ENCODE results near the gene TNC. TPM values are rescaled to one million over a fixed set of nuclear protein-coding genes. Genes with fewer than 3 reads are reported as not detected.

Gene TNC
- polyA plus RNA-seq, 1 of the 3 experiments (the other 2 are of a cell fraction): 805 TPM

- TF ChIP-seq, protein P1, sequence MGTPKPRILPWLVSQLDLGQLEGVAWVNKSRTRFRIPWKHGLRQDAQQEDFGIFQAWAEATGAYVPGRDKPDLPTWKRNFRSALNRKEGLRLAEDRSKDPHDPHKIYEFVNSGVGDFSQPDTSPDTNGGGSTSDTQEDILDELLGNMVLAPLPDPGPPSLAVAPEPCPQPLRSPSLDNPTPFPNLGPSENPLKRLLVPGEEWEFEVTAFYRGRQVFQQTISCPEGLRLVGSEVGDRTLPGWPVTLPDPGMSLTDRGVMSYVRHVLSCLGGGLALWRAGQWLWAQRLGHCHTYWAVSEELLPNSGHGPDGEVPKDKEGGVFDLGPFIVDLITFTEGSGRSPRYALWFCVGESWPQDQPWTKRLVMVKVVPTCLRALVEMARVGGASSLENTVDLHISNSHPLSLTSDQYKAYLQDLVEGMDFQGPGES (IDR thresholded peaks at IDR 0.05; ENCODE audit: low read depth, low read length): no peak
- TF ChIP-seq POLR2AphosphoS5 (IDR thresholded peaks at IDR 0.05; ENCODE audit: low read depth, low read length): peak; percentile 87
- TF ChIP-seq FOXM1 (IDR thresholded peaks at IDR 0.05; ENCODE audit: low read depth): peak; percentile 86
- TF ChIP-seq, protein P2, sequence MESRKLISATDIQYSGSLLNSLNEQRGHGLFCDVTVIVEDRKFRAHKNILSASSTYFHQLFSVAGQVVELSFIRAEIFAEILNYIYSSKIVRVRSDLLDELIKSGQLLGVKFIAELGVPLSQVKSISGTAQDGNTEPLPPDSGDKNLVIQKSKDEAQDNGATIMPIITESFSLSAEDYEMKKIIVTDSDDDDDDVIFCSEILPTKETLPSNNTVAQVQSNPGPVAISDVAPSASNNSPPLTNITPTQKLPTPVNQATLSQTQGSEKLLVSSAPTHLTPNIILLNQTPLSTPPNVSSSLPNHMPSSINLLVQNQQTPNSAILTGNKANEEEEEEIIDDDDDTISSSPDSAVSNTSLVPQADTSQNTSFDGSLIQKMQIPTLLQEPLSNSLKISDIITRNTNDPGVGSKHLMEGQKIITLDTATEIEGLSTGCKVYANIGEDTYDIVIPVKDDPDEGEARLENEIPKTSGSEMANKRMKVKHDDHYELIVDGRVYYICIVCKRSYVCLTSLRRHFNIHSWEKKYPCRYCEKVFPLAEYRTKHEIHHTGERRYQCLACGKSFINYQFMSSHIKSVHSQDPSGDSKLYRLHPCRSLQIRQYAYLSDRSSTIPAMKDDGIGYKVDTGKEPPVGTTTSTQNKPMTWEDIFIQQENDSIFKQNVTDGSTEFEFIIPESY (IDR thresholded peaks at IDR 0.05; ENCODE audit: borderline replicate concordance, low read depth): peak; percentile 72; the same call in 1 of the 2 replicates
- TF ChIP-seq, protein P3, sequence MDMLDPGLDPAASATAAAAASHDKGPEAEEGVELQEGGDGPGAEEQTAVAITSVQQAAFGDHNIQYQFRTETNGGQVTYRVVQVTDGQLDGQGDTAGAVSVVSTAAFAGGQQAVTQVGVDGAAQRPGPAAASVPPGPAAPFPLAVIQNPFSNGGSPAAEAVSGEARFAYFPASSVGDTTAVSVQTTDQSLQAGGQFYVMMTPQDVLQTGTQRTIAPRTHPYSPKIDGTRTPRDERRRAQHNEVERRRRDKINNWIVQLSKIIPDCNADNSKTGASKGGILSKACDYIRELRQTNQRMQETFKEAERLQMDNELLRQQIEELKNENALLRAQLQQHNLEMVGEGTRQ (IDR thresholded peaks at IDR 0.05; ENCODE audit: borderline replicate concordance, low read depth, low read length): no peak
These were observed 60.4 kb downstream of the TNC start (continued) for GRCh38 chr9:115057559-115057958.

GRCh38 chr9:115050002-115050490 lies 67.9 kb downstream of the TNC start:
- no peak for DNase-seq
- Histone ChIP-seq H3K4me1 (ENCODE audit: control insufficient read depth in 1 of 2, insufficient read depth in 2 of 2, low read depth in 1 of 2, low read length in 1 of 2) (peaks cover 0 to 7% of the 10 kb centered on the region in 2 experiments; a peak in 1 of 4 replicates), H3K27me3 (ENCODE audit: insufficient read depth) (no peaks in the 10 kb centered on the region), H3K9me3 (no peaks in the 10 kb centered on the region), H3K9ac (no peak overlapping the region), H3K27ac (ENCODE audit: low read depth in 2 of 2, low read length in 1 of 2) (no peak overlapping the region), H3K36me3 (replicated peaks in 1 of 2; ENCODE audit: control insufficient read depth in 1 of 2, insufficient read depth in 2 of 2, low read length in 1 of 2) (peaks cover 94 to 95% of the 10 kb centered on the region in 2 experiments), H3K4me2 (no peak overlapping the region), H4K20me1 (ENCODE audit: insufficient read depth) (no peaks in the 10 kb centered on the region), H3K79me2 (ENCODE audit: insufficient read depth) (no peaks in the 10 kb centered on the region), H3K4me3 (ENCODE audit: low read depth in 2 of 2, low read length in 1 of 2) (no peak overlapping the region), H2AFZ (ENCODE audit: low read depth) (no peak overlapping the region), H3F3A (replicated peaks; ENCODE audit: insufficient read depth) (peaks cover 23% of the 10 kb centered on the region), H3K9me2 (no peaks in the 10 kb centered on the region)
- TF ChIP-seq, protein P4, sequence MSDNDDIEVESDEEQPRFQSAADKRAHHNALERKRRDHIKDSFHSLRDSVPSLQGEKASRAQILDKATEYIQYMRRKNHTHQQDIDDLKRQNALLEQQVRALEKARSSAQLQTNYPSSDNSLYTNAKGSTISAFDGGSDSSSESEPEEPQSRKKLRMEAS (IDR thresholded peaks at IDR 0.05; ENCODE audit: low read depth): no peak
- TF ChIP-seq FOXM1 (IDR thresholded peaks at IDR 0.05; ENCODE audit: low read depth) (no peak), RFX5 (IDR thresholded peaks at IDR 0.05; ENCODE audit: low read length) (no peak), FOSL2 (IDR thresholded peaks at IDR 0.05; ENCODE audit: borderline replicate concordance, low read depth) (no peak), TAF1 (IDR thresholded peaks at IDR 0.05; ENCODE audit: borderline replicate concordance, low read depth, low read length) (no peak), YY1 (IDR thresholded peaks at IDR 0.05; ENCODE audit: low read depth) (no peak), CHD2 (IDR thresholded peaks at IDR 0.05; ENCODE audit: low read length, partially characterized antibody) (no peak), EP300 (IDR thresholded peaks at IDR 0.05; ENCODE audit: borderline replicate concordance in 1 of 2, low read depth in 1 of 2, low read length in 1 of 2) (no peak), TEAD4 (IDR thresholded peaks at IDR 0.05; ENCODE audit: borderline replicate concordance, insufficient read depth) (no peak), REST (IDR thresholded peaks at IDR 0.05; ENCODE audit: low read depth, low read length) (no peak), FOXJ3 (CRISPR knock-in tag; IDR thresholded peaks at IDR 0.05) (no peak), ELF1 (IDR thresholded peaks at IDR 0.05) (no peak), RAD21 (IDR thresholded peaks at IDR 0.05; ENCODE audit: low read length) (no peak)
- TF ChIP-seq, protein P5, sequence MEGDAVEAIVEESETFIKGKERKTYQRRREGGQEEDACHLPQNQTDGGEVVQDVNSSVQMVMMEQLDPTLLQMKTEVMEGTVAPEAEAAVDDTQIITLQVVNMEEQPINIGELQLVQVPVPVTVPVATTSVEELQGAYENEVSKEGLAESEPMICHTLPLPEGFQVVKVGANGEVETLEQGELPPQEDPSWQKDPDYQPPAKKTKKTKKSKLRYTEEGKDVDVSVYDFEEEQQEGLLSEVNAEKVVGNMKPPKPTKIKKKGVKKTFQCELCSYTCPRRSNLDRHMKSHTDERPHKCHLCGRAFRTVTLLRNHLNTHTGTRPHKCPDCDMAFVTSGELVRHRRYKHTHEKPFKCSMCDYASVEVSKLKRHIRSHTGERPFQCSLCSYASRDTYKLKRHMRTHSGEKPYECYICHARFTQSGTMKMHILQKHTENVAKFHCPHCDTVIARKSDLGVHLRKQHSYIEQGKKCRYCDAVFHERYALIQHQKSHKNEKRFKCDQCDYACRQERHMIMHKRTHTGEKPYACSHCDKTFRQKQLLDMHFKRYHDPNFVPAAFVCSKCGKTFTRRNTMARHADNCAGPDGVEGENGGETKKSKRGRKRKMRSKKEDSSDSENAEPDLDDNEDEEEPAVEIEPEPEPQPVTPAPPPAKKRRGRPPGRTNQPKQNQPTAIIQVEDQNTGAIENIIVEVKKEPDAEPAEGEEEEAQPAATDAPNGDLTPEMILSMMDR (IDR thresholded peaks at IDR 0.05): no peak
- TF ChIP-seq, protein P2 (IDR thresholded peaks at IDR 0.05; ENCODE audit: borderline replicate concordance, low read depth): no peak
- 91% methylated on average over 5 of the region's 5 CpGs for WGBS (ENCODE audit: low lambda C conversion rate)
- ChIA-PET POLR2A (no interaction called here), CTCF (no interaction called here)

Measured in SK-N-SH (cell line).